Ecto neural progenitor cell (in vitro differentiated cells): ENCODE measurements around the gene CABP4.

Experiments
- DNase-seq: peaks from one replicate; pipeline ENCODE4 v3.0.0-alpha.2; 2018; ENCODE audit warnings: low spot score

CABP4 gene

DNA sequence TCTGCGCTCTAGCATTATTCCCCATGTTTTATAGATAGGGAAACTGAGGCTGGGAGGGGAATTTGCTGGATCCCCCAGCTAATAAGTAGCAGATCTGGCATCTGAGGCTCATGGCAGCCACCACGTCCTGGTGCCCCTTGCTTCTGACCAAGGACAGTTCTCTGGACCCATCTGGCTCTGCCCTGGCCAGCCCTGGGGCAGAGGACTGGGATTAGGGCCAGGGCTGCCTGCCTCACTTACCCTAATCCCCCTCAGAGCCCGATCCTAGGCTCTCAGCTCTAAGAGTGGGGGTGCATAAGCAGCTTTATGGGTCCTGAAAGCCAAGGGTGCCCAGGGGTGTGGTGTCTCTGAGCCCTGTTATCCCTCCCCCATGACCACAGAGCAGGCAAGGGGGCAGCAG, at the start of gene CABP4:
Gene CABP4 (plus strand): TSS at position 301 of the 400 bp plus-strand sequence. CDS start 70 bp downstream, at position 371.
- no peak for DNase-seq

- DNase-seq: no peak
These were observed 49.3 kb upstream of the CABP4 start for GRCh38 chr11:67405688-67406339.

DNA sequence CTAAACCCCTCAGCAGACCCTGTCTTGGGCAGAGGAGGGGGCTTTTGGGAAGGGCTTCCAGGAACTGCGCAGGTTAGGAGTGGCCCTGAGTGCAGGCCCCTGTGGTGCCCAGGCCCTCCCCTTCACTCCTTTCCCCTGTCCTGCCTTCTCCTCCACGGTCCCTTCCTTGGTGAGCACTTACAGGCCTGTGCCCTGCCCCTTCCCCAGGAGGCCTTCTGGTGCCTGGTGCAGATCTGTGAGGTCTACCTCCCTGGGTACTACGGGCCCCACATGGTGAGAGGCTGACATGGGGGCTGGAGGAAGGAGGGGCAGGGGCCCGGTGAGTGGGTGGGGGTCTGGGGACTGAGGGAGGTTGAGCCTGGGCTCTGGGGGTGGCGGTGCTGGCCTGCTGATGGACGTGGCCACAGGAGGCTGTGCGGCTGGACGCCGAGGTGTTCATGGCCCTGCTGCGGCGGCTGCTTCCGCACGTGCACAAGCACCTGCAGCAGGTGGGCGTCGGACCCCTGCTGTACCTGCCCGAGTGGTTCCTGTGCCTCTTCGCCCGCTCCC, 48.7 kb upstream of the CABP4 start:
- DNase-seq: no peak

- DNase-seq: no peak
These were observed 48.0 kb upstream of the CABP4 start for GRCh38 chr11:67406969-67407687.

DNA sequence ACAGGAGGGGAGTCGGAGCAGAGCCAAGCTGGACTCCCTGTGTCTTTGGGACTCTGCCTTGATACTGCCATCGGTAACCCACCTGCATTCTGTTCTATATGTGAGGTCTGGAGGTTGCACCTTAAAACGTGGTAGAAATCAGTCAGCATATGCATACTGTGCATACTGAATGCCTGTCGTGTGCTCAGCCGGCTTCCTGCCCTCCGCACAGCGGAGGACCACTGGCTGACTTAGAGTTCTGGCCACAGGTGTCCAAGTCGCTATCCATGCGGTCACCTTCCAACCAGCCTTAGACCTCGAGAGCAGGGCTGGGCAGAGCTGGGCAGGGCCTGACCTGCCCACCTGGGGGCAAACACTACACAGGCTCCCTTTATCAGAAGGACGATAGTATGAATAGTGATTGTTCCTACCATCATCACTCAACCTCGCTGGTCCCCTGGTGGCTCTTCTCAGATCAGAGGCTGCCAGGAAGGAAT, 47.4 kb upstream of the CABP4 start:
- no peak for DNase-seq

DNA sequence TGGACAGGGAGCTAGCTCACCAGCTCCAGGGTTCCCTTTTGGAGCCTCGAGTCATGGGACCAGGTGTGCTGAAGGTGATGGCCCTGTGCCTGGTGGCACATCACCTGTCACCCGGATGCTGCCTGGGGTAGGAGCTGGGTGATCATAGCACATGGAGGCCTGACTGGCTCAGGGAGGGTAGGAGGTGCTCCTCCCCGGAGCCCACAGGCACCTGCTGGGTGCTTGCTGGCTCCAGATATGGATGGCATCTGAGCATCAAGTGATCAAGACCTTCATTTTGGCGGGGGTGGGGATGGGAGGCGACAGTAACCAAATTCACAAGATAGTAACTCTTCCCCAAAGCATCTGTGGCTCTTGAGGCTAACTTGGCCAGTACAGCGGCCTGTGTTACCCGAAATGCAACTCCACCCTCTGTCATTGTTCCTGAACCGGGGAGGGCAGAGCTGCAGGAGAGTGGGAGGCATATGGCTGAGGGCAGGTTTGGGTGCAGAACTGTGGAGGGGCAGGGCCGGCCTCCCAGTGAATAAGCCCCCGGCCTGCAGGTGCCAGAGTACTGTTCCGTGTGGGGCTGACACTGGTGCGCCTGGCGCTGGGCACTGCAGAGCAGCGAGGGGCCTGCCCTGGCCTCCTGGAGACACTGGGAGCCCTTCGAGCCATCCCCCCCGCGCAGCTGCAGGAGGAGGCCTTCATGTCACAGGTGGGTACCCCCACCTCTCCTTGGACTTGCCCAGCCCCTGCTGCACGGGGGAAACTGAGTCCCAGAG, 46.5 kb upstream of the CABP4 start:
- no peak for DNase-seq

DNA sequence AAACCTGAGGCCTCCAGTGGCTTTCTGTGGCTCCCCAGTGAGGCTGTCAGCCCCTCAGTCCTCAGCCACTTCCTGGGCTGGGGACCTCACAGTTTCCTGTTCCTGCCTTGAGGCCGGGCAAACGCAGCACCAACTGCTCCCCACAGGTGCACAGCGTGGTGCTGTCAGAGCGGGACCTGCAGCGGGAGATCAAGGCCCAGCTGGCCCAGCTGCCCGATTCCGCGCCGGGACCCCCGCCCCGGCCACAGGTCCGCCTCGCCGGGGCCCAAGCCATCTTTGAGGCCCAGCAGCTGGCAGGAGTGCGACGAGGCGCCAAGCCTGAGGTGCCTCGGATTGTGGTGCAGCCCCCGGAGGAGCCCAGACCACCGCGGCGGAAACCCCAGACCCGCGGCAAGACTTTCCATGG, 45.9 kb upstream of the CABP4 start:
- DNase-seq: no peak

DNA sequence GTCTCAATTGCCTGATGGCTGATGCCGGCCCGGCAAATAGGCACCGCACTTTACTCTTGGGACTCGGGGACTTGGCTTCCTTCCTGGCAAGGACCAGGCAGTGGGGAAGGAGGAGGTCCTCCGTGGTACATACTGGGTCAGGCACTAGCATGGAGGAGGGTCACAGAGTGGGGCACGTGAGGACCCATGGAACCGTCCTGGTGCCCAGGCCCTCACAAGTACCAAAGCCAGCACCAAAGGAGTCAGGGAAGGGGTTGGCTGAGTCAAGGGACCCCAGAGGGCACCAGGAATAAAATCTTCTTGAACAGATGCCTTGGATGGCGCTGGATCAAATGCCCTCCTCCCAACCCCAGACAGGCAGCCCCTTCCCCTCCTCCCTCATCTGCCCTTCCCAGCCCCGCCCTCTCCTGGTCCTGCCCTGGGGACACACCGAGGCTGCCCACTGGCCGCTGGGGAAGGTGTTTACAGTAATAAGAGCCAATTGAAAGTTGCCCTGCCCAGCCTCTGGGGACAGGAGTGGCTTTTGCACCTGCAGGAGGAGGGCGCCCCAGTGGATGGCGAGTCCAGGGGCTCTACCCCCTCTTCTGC, 45.3 kb upstream of the CABP4 start:
- DNase-seq: no peak

DNA sequence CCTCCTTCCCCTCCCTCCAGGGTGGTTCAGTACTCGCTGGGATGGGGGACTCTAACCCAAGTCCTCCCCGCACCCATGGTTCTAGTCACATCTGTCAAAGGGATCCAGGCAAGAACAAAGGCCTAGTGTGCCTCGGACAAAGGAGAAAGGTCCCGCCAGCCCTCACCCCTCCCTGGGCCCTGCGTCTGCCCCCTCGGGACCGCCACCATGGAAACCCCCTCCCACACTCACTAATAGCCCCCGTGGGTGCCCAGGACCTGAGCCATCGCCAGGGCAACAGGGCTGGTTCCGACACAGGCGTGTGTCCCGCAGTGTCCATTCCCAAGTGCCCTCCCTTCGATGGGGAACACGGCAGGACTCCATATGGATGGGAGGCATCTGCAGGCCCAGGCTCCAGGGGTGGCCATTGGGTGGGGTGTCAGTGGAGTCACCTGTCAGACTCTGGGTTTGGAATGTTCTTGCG, 44.8 kb upstream of the CABP4 start:
- no peak for DNase-seq

- no peak for DNase-seq
These were observed 44.0 kb upstream of the CABP4 start for GRCh38 chr11:67410984-67411784.

DNA sequence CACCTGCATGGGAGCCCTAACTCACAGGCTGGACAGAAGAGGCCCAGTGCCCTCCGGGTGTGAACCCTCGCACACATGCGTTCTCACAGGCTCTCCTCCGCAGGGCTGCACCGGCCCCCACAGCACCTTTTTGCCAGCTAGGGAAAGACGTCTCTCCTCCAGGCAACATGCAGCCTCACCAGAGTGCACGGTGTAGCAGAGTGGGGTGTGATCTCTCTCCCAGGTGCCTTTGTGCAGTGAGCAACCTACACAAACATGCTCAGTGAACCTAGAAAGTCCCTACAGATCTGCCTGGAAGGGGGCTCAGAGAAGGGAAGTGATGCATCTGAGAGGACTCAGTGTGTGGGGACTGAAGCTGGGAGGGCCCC, 43.4 kb upstream of the CABP4 start:
- DNase-seq: no peak

DNA sequence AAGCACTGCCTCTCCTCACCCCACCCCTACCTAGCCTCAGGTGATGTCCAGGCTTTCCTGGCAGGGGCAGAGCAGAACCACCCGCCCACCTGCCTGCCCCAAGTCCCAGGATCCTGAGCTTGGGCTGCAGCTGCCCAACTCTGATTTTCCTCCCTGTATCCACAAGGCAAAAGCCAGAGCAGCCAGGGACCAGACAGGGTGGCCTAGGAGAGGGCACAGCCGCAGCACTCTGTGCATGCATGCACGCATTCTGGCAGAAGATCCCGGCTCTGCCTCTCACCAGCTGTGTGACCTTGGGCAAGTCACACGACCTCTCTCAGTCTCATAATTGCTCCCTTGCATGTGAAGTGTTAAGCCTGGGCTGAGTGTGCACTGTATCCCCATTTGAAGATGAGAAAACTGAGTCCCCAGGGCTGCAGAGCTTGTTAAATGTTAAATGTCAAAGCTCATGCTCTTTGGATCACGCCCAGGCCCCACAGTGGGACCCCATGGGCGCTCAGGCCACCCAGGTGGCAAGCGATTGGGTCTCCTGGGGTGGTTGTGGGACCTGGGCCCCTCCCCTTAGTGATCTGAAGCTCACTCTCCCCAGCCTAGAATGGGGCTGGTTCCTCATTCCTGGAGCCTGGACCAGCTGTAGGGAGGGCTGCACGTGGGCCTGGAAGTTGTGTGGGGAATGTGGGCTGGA, 42.5 kb upstream of the CABP4 start:
- DNase-seq: no peak

GRCh38 chr11:67413266-67413849, 41.8 kb upstream of the CABP4 start:
- DNase-seq: no peak

GRCh38 chr11:67415501-67416304, 39.5 kb upstream of the CABP4 start, which contains the start of gene CARNS1:
TSS of gene CARNS1 (plus strand) at chr11:67415678. CDS start at chr11:67416200, 522 bp downstream.
- DNase-seq: no peak

DNA sequence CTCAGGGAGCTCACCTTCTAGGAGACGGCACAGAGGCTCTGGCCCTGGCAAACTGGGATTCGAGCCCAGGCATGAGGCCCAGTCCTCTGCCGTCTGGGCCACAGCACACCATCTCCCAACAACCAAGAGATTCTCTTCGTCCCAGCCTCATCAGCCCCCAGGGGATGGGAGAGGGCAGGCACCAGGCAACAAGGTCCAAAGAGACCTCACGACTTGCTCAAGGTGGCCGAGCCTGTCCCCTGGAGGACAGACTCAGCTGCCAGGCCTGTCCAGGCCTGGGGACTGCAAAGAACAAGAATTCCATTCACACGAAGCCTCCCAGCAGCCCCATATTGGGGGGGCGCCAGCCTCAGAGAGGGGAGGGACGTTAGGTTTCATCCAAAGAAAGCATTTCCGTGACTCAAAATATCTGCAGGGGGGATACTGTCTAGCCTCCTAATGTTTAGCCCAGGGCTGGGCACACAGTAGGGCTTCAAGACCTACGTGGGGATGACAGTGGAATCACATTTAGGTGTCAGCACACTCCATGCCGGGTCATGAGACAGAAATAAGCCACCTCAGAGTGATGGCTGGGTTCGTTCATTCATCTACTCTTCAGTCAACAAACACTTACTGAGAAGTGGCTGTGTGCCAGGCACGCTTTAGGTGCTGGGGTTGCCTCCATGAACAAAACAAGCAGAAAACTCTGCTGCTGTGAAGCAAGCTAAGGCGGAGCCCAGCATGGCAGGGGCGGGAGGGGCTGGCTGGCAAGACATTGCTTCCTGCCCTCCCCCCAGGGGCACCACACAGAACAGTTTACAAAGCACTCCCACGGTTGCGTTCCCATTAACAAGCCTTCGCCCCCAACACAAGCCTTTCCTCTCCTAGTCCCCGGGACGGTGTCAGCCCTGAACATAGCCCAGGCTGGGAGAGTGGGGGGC, 38.5 kb upstream of the CABP4 start:
- DNase-seq: no peak

GRCh38 chr11:67417425-67417824, 37.7 kb upstream of the CABP4 start:
- no peak for DNase-seq

GRCh38 chr11:67418476-67419281, 36.5 kb upstream of the CABP4 start:
- no peak for DNase-seq
